HG03521 (cell line): ENCODE measurements around the gene KLHL1.

Experiments
- ATAC-seq: cut with Tn5 transposase; IDR thresholded peaks from one replicate; pipeline ENCODE4 v1.9.1; 2021; ENCODE audit warnings: mild to moderate bottlenecking, moderate library complexity; ENCODE audit not compliant: unreplicated experiment

KLHL1 gene

DNA sequence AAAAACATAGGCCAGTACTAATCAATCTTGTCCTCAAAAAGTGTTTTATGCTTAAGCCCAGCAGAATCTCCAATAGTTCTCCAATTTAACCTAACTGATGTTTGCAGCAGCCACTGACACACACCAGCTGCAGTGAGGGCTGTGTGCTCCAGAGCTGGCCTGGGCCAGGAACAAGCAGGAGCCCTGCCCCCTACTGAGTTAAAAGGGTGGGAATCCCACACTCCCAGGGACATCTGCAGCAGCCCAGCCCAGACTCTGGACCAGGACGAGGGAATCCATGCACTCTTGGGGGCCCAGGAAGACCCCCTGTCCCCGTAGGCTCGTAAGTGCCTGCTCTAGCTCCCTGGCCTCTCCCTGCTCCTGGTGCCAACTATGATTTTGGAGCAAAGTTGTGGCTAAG, 92.1 kb downstream of the KLHL1 start:
- no peak for ATAC-seq

- no peak for ATAC-seq
Observed at GRCh38 chr13:70014337-70014736, 93.9 kb downstream of the KLHL1 start.

GRCh38 chr13:69999875-70000274, 108.4 kb downstream of the KLHL1 start:
- no peak for ATAC-seq

DNA sequence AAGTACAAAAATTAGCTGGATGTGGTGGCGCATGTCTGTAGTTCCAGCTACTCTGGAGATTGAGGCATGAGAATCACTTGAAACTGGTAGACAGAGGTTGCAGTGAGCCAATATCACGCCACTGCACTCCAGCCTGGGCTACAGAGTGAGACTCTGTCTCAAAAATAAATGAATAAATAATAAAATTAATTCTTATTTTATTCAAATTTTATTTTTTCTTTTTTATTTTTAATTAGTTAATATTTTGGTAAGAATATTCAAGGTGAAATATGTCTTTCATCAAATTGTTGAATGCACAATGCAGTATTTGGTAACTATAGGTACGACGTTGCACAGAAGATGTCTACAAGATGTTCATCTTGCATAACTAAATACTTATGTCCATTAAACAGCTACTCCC, 111.2 kb downstream of the KLHL1 start:
- no peak for ATAC-seq

DNA sequence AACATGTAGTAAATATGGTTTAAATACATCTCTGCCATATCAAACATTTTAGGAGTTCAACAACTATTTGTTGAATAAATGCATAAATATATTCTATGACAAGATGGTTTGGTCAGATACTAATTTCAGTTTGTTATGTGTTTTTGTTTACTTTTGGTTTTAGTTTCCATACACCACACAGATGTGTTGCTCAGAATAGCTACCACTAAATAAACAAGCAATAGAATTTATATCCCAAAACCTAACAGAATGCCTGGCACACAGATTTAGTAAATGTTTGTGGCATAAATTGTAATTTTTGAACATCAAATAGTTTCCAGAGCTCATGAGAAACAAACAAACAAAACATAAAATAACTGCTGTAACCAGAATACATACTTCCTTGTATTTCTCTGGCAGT, 127.5 kb downstream of the KLHL1 start:
- ATAC-seq, result no peak

DNA sequence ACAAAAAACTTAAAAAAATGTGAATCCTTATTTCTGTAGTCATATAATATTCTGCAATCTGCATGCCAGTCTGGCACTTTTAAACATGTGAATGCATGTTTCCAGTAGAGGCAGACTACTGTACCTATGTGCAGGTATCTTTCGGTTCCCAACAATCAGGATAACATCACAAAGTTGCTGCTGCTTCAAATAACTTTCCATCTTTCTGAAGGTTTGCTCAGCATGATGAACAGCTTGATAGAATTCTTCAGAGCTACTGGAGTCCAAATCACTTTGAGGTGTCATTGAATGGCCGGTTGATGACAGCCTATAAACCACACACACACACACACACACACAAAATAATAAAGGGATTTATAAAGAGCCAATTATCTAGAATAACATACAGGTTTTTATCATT, 132.8 kb downstream of the KLHL1 start:
- ATAC-seq, result no peak

DNA sequence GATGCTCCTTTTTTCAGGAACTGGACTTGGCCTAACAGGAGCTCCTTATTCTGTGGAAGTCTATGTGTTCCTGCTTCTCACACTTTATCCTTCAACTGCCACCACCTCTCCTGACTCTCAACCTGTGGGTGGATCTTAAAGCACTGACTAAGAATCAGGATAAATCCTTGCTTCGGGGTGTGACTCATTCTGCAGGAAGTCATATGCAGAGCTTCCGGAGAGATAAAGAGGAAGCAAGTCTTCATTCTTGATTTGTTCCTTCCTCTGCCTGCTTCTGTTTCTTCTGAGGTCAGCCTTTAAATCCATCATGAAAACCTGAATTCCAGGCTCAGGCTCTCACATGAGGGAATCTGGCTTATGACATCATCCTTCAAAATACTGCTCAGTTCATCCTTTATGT, 137.7 kb downstream of the KLHL1 start:
- ATAC-seq, result no peak

GRCh38 chr13:69959046-69959445, 149.2 kb downstream of the KLHL1 start:
- ATAC-seq, result no peak

DNA sequence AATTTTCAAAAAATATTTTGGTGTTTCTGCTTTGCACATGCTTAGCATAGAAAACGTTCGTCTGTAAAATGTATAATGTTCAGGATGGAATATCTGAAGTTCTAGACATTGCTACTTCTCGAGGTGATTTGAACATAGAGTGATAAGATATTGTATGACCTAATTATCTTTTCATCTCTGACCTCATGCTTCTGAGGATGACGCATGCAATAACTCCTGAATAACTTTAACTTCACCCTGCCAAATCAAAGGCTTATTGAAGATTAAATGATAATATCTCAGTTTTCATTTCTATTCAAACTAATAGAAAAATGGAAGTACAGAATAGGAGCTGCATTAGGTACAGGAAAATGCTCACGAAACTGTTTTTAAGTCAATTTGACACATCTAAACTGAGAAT, 151.4 kb downstream of the KLHL1 start:
- ATAC-seq, result no peak

GRCh38 chr13:69956349-69956748, 151.9 kb downstream of the KLHL1 start:
- ATAC-seq, result no peak

DNA sequence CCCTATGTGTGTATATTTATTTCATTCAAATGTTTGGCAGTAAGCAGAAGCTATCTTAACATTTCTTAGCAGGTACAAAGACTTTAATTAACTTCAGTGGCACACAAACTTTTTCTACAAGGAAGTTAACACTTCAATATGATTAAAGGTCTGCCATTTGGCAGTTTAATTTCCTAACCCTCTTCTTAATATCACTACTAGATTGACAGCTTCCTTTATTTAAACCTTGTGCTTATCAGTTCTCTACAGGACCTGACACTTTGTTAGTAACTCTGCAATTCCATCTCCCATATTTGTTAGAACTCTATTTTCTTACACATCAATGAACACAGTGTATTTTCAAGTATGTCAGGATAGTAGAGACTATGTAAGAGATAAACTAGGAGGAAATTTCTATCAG, 153.0 kb downstream of the KLHL1 start:
- no peak for ATAC-seq

DNA sequence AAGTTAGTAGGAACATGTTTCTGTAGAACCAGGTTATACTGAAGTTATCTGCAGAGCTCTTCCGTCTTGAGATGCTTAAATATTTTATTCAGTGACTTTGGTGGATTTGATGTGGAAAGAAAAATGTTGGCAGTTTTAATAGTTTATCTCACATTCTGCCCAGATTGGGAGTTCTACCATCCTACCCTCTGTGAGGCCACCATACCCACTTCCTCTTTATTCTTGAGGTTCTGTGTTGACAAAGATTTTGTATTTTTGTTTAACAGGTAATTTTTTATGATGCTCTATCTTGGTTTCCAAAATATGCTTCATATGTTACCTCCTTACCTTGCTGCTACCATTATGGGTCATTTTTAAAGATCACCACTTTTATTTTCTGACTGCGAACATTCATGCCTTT, 156.8 kb downstream of the KLHL1 start:
- no peak for ATAC-seq

GRCh38 chr13:69950160-69950559, 158.1 kb downstream of the KLHL1 start:
- no peak for ATAC-seq

GRCh38 chr13:69948016-69948415, 160.2 kb downstream of the KLHL1 start:
- peak; percentile 96 for ATAC-seq

- no peak for ATAC-seq
Observed at GRCh38 chr13:69947582-69947981, 160.7 kb downstream of the KLHL1 start.

- no peak for ATAC-seq
Observed at GRCh38 chr13:69946511-69946910, 161.7 kb downstream of the KLHL1 start.

- ATAC-seq, result peak; percentile 82
Observed at GRCh38 chr13:69935043-69935442, 173.2 kb downstream of the KLHL1 start.

DNA sequence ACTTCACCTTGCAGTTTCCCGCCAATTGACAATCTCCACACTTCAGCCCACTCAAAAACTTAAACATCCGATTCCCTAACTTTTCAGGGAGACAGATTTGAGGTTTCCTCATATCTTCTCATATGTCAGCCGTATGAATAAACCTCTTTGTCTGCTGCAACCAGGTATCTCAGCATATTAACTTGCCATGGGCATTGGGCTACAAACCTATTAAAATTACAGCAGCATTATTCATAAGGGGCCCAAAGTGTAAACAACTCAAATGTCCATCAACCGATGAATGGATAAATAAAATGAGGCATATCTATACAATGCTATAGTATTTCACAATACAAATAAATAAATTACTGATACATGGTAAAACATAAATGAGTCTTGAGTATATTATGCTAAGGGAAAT, 180.0 kb downstream of the KLHL1 start:
- ATAC-seq, result no peak

- no peak for ATAC-seq
Observed at GRCh38 chr13:69921156-69921555, 187.1 kb downstream of the KLHL1 start.

GRCh38 chr13:69912630-69913029, 195.6 kb downstream of the KLHL1 start:
- ATAC-seq, result no peak

DNA sequence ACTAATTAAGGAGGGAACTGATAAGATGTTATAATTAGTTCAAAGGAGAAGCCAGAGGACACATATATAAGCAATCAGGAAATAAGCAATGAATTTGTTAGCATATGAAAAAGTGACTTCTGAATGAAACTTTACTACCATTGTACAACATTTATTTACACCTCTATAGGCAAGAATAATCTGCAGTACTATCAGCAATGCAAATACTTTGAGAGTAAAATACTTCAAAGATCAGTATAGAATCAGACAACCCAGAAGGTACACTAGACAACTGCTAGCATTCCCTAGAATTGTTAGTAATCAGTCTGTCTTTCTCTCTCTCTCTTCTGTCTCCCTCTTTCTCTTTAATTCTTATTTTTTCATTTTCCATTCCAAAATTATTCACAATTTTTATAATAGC, 197.5 kb downstream of the KLHL1 start:
- ATAC-seq, result no peak

GRCh38 chr13:69904784-69905183, 203.5 kb downstream of the KLHL1 start:
- ATAC-seq, result no peak

GRCh38 chr13:69903081-69903480, 205.2 kb downstream of the KLHL1 start:
- no peak for ATAC-seq

DNA sequence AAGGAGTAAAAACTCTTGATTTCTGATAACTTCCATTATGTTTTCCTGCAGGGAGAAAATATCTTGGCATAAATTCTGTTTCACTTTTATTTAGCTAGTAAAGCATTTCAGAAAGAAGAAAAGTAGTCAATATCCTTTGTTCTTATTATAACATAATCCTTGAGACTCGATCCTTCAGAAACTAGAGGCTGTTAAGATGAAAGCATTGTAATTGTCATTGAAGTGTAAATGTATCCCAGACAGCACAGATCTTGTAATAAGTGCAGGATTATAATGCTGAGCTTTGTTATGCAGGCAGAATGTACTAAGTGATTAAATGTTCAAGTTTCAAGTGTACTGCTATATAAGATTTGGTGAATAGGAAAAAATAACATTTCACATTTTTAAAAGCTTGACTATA, 225.8 kb downstream of the KLHL1 start:
- ATAC-seq, result no peak
